NCI-H2196 treated with DMSO at 0.1 percent for 48 hours (cell line): ENCODE measurements around the gene SCAMP3.
"Not testable (repeated sequence)": the region's sequence is repeated elsewhere in the genome, so short reads cannot be mapped to it uniquely, and the experiment has no call there.

Experiments used
- DNase-seq: peaks from one replicate; lab custom pipeline; 2025; ENCODE audit not compliant: unreplicated experiment; lab: John Stamatoyannopoulos, UW

SCAMP3 gene

DNA sequence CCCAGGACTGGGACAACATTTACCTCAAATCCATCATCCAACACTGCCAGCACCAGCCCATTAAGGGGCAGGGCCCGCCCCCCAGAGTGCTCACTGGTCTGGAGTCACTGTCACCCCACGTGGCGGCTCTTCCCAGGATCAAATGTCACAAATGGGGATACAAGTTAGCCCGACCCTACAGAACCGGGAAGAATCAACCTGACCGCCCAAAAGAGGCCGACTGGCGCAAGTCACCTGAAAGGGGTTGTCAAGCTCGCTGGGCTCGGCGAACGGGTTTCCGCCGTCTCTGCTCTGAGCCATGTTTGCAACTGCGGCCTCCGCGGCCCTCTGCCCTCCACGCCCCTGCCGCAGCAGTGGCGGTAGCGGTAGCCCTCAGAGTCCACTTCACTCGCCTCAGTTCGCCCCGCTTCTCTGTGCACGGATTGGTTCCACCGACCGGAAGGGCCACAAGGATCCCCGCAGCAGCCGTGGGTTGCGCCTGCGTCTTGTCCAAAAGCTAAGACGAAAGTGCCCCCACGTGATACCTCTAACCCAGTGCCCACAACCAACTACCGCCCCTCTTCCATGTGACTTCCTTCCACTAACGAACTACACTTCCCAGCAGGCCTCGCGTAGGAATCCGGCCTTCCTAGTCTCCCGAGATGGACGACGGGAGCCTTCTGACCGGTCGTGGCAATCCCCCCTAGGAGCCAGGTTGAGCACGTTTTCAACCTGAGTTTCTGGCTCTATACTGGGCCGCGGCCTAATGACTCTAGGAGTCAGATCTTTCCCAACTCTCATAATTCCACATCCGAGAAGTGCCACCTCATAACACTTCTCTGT is at the start of gene SCAMP3:
TSS of gene SCAMP3 (minus strand) at position 509 of the 822 bp plus-strand sequence. CDS start at position 300, 209 bp downstream.
- DNase-seq, result peak; percentile 96

DNA sequence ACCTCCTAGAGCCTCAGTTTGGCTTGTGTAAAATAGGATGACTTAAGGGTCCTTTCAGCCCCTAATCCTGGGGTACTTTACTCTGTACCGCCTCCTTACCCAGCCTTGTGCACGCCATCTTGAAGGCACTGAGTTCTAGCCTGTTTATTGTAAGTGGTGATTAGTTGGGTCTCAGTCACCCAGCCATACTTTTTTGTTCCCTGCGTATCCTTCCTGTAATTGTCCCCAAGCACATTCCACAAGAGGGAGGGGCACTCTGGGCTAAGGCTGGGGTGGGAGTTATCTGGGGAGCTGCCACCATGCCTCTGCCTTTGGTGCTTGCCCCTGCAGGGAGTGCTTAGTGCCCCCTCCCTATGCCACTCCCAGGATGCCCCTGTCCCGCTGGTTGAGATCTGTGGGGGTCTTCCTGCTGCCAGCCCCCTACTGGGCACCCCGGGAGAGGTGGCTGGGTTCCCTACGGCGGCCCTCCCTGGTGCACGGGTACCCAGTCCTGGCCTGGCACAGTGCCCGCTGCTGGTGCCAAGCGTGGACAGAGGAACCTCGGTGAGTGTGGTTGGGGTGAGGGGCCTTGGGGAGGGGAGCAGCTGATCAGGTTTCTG is 47.4 kb upstream of the SCAMP3 start:
- no peak for DNase-seq

DNA sequence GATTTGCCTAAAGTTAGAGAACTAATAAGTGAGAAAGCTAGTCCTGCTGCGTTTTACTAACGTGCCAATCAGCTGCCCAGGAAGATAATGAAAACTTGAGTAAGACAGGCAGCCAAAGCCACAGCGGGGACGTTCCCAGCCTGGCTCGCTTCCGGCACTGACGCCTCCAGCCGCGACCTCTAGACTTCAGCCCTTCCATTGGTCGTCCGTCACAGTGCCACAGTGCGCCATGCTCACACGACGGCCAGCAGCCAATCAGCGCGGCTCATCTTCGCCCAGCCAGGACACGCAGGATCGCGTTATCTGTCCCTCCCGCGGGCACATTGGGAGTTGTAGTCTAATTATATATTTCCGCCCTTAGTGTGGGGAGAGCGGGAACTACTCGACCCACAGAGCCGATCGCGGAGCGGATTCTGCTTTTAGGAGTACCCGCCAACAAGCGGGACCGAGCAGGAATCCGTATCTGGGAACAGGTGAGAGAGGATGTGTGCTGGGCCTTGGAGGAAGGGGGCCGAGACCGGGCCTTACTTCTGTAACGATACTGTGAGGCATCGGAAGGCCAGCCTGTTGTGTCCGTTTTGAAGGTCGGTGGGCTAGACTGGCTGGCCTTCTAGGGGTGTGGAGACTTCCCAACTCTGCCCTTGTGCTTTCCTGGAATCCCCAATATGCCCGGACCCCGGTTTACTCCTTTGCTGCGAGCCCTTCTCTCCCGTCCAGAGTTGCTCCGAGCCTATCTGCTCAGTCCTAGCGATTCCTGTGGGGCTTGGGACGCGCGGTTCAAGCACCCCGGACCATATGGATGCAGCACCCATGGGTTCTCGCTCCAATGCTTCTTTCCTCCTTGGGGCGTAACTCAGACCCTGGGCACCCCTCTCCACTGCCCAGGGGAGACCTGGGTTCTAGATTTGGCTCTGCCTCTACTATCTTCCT is 46.6 kb upstream of the SCAMP3 start, which contains the start of gene FDPS:
TSS of gene FDPS (plus strand) at position 374 of the 930 bp plus-strand sequence. CDS start 924 bp downstream, outside the sequence.
- DNase-seq, result peak; percentile 98

DNA sequence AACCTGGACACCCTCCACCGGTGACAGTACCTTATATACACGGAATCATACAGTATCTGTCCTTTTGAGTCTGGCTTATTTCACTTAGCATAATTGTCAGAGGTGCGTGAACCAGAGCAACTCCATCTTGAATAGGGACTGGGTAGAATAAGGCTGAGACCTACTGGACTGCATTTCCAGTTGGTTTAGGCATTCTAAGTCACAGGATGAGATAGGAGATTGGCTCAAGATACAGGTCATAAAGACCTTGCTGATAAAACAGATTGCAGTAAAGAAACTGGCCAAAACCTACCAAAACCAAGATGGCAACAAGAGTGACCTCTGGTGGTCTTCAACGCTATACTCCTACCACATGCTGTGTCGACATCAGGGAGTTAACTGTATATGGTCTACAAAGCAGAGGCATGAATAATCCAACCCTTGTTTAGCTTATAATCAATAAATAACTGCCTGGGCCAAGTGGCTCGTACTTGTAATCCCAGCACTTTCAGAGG is 45.1 kb upstream of the SCAMP3 start:
- DNase-seq, result no peak

DNA sequence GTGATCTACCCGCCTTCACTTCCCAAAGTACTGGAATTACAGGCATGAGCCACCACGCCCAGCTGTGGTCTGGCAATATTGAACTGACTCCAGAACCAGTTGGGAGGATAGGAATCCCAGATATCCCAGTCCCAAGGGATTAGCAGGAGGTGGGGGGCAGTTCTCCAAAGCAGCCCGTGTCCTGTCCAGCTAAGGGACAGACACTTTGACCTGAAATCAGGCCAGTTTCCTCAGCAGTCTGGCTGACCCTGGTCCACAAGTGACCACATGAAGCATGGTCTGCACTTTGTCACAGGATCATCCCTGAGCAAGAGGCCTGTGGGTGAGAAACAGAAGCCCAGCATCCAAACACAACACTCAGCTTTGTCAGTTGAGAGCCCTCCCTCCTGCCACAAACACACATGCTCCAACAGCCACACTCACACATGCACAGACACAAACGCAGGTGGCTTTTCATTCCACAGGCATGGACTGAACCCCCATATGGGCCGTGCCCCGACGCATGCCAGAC is 43.8 kb upstream of the SCAMP3 start:
- DNase-seq, result no peak

DNA sequence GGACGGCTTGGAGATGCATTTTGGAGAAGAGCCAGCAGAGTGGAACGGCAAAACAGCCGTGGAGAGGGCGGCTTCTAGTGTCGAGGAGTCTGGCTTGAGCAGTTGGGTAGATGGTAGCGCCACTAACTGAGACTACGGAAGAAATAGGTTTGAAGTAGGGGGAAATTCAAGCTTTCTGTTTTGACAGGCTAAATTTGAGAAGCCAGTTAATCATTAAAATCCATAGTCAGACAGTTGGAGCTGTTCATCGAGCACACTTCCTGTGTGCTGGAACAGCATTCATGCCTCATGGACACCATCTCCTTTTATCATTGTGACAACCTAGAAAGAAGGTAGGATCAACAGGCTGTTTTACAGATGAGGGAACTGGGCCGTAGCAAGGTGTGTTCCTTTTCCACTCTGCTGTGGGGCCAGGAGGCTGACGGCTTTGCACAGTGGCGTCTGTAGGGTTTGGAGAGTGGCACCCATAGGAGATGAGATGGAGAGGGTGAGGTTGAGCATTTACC is 42.5 kb upstream of the SCAMP3 start:
- DNase-seq, result no peak

DNA sequence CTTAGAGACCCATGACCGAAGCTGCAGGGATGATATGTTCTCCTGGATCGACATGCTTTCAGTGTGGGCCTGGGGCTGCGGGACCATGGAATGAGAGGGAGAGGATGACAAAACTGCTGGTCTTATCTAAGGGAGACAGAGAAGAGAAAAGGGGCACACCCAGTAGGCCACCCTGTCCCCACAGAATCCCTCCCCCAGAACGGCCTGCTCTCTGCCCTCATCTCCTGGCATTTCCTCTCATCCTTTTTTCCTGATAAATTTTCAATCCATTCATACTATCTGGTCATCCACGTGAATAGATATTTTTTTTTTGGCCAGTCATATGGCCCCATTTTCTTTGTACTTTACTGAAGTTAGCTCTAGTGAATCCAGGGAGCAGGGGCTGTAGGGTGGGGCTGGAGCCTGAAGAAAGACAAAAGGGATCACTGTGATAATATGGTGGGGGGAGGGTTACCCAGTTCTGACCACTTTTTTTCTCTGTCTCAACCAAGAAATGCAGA is 39.2 kb upstream of the SCAMP3 start, which contains the start of gene PKLR:
TSS of gene PKLR (minus strand) at position 97 of the 500 bp plus-strand sequence. CDS start at position 54, 43 bp downstream.
- no peak for DNase-seq

DNA sequence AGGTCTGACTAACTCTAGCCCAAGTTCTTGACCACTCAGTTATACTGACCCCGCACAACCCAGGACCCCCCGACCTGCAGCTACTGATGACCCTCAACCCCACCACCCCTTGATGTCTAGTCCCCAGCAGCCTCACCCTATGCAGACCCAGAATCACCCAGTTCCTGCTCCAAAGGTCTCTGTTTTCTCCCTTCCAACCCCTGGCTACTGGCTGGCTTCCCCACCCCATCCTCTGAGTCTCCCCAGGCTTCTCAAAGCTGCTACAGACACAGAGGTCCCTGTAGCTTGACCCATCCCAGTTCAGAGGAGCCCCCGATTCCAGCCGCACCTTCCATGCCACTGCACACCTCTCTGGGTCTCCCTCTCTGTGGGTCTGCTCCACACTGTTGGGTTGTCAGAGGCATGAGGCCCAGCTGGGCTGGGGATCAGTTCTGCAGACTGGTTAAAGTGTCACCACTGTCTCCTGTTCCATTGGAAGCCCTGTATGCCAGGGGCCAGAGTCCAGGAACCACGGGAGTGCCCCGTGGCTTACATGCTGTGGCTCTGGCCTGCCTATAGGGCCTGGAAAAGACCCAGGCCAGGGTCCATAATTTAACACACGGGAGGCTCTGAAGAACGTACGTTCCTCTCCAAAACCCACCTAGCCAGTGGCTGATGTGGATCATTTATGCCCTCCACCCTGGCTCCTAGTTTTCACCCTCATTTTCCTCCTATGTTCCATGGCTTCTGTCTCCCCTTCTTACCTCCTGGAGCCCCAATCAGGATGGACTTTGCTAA is 38.6 kb upstream of the SCAMP3 start:
- no peak for DNase-seq

DNA sequence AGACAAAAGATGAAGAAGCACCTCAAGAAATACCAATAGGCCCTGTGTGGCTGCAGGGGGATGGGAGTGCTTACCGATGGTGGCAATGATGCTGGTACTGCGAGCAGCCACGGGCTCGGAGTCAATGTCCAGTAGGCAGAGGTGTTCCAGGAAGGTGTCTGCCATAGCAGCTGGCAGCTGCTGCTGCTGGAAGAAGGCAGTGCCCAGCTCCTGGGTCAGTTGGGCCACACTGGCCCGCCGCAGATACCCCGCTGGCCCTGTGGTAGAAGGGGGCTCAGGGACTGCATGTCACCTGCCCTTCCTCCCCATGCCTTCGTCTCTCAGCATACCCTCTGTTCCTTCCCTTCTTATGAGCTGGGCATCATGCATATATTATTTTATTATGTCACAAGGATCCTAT is 37.9 kb upstream of the SCAMP3 start:
- DNase-seq, result no peak

DNA sequence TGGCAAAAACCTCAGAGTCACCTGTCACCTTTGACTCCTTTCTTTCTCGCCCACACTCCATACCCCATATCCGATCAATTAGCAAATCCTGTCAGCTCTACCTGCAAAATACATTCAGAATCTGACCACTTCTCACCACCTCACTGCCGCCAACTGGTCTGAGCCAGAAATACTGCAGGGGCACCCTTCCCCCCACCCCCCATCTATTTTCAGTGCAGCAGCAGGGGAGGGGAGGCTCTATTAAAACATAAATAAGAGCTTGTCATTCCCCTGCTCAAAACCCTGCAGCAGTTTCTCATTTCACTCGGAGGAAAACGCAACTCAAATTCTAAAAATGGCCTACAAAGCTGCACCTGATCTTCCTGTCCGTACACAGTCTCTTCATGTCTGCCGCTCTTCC is 35.2 kb upstream of the SCAMP3 start:
- no peak for DNase-seq

DNA sequence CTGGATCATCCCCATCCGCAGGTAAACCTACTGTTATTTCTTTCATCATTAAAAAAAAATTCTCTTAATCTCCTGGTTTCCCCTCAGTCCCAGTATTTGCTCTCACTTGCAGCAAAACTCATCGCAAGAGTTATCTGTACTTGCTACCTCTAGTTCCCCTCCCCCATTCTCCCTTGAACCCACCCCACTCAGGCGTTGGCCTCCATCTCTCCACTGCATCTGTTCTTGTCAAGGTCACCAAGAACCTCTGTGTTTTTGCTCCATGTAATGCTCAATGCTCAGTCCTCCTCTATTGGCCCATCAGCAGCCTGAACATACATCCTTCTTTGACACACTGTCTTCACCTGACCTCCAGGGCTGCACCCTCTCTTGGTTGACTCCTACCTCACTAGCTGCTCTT is 34.5 kb upstream of the SCAMP3 start:
- DNase-seq, result no peak

DNA sequence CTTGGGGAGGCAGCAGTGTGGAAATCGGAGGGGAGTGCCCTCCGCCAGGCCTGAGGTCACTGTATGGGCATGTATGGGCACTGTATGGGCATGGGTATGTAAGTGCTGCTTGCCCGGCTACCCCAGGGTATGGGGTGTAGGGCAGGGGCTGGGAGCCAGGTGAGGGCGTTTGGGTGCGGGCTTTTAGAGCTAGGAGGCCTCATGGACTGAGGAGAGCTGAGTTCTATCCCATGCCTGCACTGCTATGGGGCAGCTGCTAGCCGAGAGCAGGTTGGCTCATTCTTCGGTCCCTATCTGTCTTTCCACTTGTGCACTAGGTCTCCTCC is 33.7 kb upstream of the SCAMP3 start:
- no peak for DNase-seq

DNA sequence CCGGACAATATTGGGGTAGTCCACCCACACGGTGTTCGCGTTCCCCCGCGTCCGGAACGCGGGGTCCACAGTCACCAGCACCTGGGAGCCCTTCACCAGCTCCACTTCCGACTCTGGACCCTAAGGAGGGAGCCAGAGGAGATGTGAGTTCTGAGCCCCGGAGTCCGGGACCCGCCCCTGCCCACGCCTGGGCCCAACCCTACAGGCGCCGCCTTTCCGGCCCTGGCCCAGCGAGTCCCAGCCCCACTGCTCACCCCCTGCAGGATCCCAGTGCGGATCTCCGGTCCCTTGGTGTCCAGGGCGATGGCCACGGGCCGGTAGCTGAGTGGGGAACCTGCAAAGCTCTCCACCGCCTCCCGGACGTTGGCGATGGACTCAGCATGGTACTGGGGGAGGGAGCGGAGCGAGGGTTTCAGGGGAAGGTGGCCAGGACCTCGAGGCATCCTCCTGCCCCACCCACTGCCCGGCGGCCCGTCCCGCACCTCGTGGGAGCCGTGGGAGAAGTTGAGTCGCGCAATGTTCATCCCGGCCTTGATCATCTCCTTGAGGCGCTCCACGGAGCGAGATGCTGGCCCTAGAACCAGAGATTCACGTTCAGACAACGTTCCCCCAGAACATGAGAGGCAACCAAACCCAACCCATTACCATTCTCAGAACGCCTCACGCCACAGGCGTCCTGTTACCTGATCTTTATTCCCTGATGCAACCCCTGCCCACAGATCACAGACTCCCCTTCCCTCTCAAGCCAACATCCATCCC is 33.2 kb upstream of the SCAMP3 start:
- no peak for DNase-seq

DNA sequence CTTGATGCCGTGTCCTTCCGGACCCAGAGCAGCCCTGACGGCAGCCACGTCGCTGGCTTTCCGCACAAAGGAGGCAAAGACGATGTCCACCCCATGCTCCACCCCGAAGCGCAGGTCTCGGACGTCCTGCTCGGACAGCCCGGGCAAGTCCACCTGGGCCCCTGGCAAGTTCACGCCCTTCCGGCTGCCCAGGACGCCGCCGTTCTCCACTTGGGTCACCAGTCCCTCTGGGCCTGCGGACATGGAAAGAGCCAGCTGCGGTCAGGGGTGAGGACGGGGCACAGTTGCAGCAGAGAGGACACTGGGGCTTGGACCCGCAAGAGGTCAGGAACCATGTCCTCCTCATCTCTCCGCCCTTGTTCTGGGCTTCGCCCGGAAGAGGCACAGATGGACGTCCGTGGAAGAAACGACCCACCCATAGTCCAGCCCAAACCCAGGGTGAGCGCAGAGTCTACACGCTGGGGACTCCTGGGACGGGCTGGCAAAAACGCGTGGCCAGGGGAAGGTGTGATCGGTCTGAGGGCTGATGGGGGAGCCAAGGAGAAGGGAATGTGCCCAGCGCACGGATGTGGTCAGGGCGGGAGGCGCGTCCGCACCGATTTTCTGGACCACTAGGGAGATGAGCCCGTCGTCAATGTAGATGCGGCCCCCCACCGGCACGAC is 32.5 kb upstream of the SCAMP3 start:
- no peak for DNase-seq

DNA sequence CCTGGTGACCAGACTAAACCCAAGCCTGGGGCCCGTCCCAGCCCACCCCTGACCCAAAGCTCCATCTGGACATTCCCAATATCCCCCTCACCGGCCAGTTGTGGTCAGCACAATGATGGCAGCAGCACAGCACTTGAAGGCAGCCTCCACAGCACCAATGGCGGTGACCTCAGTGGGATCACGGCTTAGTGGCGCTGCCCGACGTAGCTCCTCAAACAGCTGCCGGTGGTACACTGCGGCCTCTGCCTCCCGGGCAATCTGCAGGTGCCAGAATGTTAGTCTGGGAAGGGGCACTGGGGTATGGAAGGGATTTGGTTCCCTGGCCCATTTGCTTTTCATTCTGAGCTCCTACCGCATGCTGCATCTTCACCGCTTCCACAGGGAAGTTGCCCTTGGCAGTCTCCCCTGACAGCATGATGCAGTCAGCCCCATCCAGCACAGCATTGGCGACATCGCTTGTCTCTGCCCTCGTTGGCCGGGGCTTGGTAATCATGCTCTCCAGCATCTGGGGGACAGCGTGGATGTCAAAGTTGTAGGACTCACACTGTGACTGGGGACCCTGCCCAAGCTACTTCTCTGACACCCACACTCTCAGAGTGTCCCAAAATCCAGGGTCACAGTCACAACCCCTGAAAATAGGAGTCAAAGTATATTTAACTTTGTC is 31.1 kb upstream of the SCAMP3 start:
- DNase-seq, result no peak

DNA sequence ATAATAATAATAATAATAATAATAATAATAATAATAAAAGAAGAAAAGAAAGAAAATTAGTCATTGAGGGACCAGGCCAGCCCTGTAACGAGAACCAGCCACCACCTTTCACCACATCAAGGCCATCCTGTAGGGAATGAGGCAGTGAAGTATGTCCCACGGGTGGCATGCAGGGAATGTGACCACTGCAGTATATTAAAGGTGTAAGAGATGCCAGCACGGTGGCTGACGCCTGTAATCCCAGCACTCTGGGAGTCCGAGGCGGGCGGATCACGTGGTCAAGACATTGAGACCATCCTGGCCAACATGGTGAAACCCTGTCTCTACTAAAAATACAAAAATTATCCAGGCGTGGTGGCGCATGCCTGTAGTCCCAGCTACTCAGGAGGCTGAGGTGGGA is 28.8 kb upstream of the SCAMP3 start:
- not testable (repeated sequence) for DNase-seq

DNA sequence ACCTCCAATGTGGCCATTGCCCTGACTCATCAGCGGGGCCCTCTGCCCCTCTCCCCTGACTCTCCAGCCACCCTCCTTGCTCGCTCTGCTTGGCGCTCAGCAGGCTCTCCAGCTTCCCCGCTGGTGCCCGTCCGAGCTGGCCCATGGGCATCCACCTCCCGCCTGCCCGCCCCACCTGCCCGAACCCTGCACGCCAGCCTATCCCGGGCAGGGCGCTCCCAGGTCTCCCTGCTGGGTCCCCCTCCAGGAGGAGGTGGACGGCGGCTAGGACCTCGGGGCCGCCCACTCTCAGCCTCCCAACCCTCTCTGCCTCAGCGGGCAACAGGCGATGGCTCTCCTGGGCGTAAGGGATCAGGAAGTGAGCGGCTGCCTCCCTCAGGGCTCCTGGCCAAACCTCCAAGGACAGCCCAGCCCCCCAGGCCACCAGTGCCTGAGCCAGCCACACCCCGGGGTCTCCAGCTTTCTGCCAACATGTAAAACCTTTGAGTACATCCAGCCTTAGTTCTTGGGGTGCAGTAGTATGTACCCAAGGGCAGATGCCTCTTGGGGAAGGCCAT is 25.9 kb upstream of the SCAMP3 start:
- no peak for DNase-seq

DNA sequence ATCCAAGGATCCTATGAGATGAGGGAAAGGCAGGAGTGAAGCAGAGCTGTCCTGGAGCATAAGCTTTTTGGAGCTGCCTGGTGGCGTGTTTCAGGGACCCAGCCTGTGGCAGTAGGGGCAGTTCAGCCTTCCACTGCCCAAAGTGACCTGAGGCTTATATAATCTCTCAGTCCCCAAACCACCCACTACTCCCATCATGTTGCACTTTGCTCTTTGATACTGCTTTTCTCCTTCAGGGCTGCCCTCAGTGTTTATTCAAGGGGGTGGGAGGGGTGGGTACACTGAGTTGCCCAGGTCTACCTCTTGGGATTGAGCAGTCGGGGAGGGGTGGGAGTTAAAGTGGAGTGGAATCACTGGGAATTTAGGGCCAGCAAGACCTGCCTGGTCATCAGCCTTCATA is 24.4 kb upstream of the SCAMP3 start:
- no peak for DNase-seq
